Measurements from ENCODE around the gene GASK1A.
"Not testable (repeated sequence)": the region's sequence is repeated elsewhere in the genome, so short reads cannot be mapped to it uniquely, and the experiment has no call there.

Gene GASK1A

DNA sequence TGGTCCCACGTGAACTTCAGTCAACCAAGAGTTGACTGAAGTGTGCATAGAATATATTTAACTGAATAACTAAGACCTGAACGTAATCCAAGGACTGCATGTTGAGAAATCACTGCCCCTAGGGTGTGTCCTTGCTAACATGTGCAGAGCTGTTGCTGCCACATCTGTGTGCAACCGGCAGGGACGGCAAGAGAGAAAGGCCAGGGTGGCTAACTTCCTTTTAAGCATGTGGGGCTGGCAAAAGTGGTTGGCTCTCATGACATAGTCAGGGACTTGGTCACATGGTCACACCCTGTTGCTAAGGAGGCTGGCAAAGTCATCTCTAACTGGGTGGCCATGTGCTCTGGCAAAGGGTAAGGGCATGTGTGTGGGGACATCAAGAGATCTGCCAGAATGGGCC, 52.4 kb downstream of the GASK1A start:
- DNase-seq (ENCODE audit: low read depth, low spot score), result no peak

DNA sequence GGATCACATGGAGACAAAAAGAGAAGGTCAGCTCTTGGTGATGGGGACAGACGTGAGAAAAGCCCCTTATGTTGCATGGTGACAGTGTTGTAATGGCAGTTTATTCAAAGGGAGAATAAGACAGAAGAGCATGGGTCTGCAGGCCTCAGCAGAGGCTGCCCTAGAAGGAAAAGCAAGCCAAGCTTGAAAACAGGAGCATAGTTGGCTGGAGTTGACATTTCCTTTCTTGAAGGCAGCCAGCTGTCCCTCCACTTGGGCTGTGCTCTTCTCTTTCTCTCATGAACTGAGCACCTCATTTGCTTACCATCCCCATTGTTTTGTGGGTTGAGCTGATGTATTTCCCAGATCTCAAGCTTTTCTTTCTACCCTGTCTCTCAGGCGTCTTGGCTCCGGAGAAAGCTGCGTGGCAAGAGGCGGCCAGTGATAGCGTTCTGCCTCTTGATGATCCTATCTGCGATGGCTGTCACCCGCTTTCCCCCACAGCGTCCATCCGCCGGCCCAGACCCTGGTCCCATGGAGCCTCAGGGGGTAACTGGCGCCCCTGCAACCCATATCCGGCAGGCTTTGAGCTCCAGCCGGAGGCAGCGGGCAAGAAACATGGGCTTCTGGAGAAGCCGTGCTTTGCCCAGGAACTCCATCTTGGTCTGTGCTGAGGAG, 52.9 kb downstream of the GASK1A start:
- DNase-seq (ENCODE audit: low read depth, low spot score), result no peak

DNA sequence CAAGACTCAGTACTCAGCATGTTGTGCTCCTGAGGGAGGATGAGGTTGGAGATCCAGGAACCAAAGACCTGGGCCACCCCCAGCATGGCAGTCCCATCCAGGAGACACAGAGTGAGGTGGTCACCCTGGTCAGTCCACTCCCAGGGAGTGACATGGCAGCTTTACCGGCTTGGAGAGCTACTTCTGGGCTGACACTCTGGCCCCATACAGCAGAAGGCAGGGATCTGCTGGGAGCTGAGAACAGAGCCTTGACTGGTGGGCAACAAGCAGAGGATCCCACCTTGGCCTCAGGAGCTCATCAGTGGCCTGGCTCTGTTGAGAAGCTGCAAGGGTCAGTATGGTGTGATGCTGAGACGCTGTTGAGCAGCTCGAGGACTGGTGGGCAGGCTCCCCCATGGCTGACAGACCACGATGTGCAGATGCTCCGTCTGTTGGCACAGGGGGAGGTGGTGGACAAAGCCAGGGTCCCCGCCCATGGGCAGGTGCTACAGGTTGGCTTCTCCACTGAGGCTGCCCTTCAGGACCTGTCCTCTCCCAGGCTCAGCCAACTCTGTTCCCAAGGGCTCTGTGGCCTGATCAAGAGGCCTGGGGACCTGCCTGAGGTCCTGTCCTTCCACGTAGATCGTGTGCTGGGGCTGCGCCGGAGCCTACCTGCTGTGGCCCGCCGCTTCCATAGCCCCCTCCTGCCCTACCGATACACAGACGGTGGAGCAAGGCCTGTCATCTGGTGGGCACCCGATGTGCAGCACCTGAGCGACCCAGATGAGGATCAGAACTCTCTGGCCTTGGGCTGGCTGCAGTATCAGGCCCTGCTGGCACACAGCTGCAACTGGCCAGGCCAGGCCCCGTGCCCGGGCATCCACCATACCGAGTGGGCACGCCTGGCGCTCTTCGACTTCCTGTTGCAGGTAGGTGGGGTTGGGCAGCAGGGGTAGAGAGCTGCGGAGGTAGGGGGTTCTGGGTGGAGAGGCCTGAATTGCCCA, 53.8 kb downstream of the GASK1A start:
- no peak for DNase-seq (ENCODE audit: low read depth, low spot score)

- no peak for DNase-seq (ENCODE audit: low read depth, low spot score)
These were observed 55.1 kb downstream of the GASK1A start for GRCh38 chr3:43034200-43034599.

DNA sequence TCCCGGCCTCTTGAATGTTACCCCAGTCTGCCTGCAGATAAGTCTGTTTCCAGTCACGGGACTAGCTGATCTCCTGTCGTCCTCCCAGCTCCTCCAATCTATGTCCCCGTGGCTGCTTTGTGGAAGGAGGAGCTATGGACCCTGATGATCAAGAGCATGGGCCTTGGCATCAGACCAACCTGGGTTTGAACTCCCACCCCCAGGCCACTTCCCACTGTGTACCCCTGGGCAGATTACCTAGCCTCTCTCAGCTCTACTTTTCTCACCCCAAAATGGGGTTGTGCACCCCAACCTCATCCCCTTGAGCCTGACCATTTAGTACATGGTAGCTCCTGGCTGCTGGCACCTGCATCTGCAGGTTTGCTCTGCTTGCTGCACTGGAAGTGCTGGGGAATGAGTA, 55.8 kb downstream of the GASK1A start:
- no peak for DNase-seq (ENCODE audit: low read depth, low spot score)

DNA sequence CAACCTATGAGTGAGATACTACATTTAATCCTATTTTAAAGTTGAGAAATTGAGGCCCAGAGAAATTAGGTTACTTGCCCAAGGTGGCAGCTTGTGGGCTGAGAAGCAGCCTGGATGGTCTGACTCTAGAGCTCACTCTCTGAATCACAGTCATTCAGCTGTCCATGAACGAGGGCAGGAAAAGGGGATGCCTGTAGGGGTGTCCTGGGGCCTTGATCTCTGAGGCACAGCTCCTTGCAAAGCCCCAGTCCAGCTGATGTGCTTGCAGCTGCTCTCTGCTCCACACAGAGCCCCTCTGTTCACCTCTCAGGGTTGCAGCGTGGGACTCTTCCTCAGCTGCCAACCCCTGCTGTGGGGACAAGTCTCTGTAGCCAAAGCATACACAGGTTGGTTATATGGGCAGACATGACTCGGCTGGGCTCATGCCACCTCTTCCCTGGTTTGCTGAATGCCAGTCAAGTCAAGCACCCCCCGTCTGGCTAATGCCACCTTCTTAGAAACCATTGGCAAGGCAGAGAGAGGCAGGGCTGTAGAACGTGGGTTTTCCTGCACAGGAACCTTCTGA, 56.8 kb downstream of the GASK1A start:
- DNase-seq (ENCODE audit: low read depth, low spot score), result no peak

GRCh38 chr3:43036621-43037423, 57.7 kb downstream of the GASK1A start:
- no peak for DNase-seq (ENCODE audit: low read depth, low spot score)

DNA sequence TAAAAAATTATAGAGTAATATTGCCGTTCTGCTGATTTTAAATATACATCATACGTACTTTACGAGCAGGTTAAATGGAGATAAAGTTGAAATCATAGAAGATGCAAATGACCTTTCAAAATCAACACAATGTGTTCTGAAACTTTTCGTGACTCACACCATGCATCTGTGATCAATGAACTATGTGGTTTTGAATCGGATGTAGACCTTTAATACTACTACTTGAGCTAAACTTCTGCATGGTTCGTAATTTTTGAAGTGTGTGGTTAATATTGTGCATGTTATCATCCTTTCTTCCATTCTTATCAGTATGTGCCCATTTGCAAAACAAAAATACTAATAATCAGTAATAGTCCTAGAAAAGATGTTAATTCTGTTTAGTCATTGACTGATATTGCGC, 58.9 kb downstream of the GASK1A start:
- no peak for DNase-seq (ENCODE audit: low read depth, low spot score)

DNA sequence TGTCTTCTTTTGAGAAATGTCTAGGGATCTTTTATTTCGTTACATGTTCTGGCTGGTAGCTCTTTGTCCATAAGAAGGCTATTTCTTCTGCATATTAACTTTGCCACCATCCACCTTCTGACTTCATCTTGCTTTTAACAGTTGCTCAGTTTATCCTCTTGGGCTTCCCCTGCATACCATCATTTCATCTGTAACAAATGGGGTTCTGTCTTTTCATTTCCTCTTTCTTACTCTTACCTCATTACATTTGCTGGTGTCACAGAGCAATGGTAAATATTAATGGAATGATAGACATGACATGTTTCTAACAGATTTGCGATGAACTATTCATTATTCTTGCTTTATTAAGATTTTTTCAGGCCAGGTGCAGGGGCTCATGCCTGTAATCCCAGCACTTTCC, 62.4 kb downstream of the GASK1A start:
- no peak for DNase-seq (ENCODE audit: low read depth, low spot score)

DNA sequence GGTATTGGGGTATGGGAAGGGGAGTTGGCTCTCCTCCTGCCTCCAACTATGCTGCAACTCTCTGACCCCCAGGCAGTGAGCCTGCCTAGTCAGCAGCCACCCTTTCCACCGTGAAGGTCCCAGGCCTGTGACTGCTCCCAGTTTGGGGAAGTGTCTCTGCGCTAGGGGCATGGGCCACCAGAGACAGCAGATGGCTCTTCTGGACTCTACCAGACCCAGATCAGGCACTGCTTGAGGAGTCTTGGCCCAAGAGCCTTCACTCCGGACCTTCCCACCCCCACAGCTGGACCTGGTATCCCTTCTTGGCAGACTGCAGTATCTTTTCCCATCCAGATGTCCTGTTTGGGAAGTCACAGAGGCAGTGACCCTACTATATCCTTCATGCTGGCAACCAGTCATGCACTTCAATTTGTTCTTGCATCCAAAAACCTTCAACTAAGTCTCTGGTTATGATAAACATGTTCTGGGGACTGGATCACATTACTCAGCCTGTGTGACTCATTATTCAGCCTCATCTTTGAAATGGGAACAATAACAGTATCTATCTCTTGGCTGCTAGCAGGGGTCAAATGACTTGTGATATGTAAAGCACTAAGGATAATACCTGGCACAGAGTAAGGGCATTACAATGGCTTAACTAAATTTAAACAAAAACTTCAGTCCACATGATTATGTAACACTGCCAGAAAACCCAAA, 64.1 kb downstream of the GASK1A start:
- DNase-seq (ENCODE audit: low read depth, low spot score), result no peak

GRCh38 chr3:43043793-43044192, 64.7 kb downstream of the GASK1A start:
- DNase-seq (ENCODE audit: low read depth, low spot score), result no peak

- DNase-seq (ENCODE audit: low read depth, low spot score), result not testable (repeated sequence)
These were observed 66.0 kb downstream of the GASK1A start for GRCh38 chr3:43045079-43045478.

GRCh38 chr3:43046583-43046982, 67.5 kb downstream of the GASK1A start:
- no peak for DNase-seq (ENCODE audit: low read depth, low spot score)

- DNase-seq (ENCODE audit: low read depth, low spot score), result no peak
These were observed 69.4 kb downstream of the GASK1A start for GRCh38 chr3:43048470-43048869.

GRCh38 chr3:43053291-43053690, 74.2 kb downstream of the GASK1A start:
- DNase-seq (ENCODE audit: low read depth, low spot score), result no peak

DNA sequence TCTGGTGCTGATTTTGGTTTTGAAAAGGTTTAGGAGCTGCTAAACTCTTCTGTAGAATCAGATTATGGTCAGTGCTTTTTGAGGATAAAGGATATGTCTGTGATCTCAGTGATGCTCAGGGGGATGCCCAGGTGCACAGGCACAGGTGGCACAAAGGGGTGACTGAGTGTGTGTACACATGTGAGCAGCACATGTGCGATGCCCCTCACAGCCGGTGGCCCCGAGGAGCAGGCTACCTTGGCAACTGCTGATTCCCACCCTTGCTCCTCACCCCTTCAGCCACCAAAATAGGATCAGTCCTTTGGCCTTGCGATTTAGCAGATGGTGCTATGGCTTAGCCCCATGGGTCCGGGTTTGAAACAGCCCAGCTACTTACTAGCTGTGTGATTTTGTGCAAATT, 75.6 kb downstream of the GASK1A start:
- no peak for DNase-seq (ENCODE audit: low read depth, low spot score)

DNA sequence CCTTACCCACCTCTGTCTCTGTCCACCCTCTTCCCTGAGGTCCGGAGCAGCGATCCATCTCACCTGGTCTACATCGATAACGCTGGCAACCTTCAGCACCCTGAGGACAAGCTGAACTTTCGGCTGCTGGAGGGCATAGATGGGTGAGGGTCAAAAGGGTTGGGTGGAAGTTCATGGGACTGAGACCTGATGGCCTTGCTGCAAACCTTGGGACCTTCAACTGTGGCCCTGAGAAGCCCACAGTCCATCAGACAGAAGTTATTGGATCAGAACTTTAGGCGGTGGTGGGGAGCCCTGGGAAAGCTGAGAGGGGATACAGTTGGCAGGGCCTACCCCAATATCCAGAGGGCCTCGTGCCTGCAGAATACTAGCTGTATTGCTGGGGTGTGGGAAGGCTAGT, 76.3 kb downstream of the GASK1A start:
- no peak for DNase-seq (ENCODE audit: low read depth, low spot score)

DNA sequence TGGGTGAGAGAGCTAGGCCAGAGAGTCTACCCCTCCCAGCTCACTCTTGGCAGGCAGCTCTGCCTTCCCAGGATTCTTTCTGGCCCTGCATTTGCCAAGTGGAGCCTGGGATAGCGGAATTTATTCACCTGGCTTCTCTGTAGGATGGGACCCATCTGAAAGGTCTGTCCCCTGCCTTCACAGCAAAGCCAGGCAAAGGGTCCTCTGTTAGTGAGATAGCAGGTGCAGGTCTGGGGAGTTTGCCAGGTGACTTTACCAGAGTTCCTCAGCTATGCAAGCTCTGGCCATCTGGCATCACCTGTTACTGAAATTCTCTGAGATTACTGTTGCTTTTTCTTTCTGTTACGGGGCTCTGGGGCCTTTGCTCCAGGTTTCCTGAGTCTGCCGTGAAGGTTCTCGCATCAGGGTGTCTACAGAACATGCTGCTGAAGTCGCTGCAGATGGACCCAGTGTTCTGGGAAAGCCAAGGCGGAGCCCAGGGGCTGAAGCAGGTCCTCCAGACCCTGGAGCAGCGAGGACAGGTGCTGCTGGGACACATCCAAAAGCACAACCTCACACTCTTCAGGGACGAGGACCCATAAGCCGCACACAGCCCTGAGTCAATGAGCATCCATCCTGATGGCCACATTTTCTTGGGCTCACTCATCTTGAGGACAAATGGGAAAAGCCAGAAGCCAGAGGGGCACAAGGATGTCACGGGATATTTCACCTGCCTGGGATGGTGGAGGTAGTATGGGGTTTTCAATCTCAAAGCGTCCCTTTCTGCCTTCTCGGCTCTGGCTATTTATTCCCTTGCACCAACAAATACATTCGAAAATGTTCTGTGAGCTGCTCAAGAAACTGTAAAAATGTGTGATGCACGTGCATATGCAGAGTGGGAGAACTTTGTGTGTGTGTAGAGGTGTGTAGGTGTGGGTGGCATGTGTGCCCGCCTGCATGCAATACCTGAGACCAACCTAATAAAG, 77.0 kb downstream of the GASK1A start:
- DNase-seq (ENCODE audit: low read depth, low spot score), result no peak

DNA sequence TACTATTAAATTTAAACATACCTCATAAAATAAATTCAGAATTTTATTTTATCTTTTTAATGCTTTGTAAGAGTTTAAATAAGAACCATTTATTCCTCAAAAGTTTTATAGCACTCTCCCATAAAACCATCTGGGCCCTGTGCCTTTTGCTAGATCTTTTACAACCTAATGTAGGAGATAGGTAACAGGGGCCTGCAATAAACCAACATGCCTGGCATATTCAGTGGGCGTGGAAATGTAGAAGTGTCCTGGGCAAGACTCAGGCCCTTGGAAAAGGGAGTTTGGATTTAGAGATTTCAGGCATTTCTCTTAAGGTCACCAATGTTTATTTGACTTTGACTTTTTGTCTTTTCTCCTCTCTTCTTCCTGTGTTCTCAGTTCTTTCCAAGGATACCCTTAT, 80.3 kb downstream of the GASK1A start:
- DNase-seq (ENCODE audit: low read depth, low spot score), result no peak

All from ELF-1 (cell line).